Stimulated activated memory B cell treated with anti-CD40 and anti-IgM and Interleukin-4, amounts not matched to agents 10 μg/mL and 1 μg/mL and 100 μg/mL, for 72 hours (primary cell): ENCODE results near the gene LMBRD2.
"Not testable (repeated sequence)": the region's sequence is repeated elsewhere in the genome, so short reads cannot be mapped to it uniquely, and the experiment has no call there.

Experiments
- ATAC-seq: fragments of 150-1000 bp; cut with Tn5 transposase; 2 replicates; pipeline ENCODE4 v1.10.0; 2021
- H3K27ac Mint-ChIP-seq: one replicate; pipeline ENCODE4 v1.8.0; 2022; ENCODE audit warnings: mild to moderate bottlenecking, mixed read lengths
- H3K27me3 Mint-ChIP-seq: one replicate; pipeline ENCODE4 v1.8.0; 2022; ENCODE audit warnings: mixed read lengths
- H3K36me3 Mint-ChIP-seq: one replicate; pipeline ENCODE4 v1.8.0; 2022; ENCODE audit warnings: mixed read lengths
- H3K4me1 Mint-ChIP-seq: one replicate; pipeline ENCODE4 v1.8.0; 2022; ENCODE audit warnings: mixed read lengths
- H3K4me3 Mint-ChIP-seq: one replicate; pipeline ENCODE4 v1.8.0; 2022; ENCODE audit warnings: mild to moderate bottlenecking, moderate library complexity, mixed read lengths
- H3K9me3 Mint-ChIP-seq: one replicate; pipeline ENCODE4 v1.8.0; 2022; ENCODE audit warnings: mixed read lengths

Gene LMBRD2

DNA sequence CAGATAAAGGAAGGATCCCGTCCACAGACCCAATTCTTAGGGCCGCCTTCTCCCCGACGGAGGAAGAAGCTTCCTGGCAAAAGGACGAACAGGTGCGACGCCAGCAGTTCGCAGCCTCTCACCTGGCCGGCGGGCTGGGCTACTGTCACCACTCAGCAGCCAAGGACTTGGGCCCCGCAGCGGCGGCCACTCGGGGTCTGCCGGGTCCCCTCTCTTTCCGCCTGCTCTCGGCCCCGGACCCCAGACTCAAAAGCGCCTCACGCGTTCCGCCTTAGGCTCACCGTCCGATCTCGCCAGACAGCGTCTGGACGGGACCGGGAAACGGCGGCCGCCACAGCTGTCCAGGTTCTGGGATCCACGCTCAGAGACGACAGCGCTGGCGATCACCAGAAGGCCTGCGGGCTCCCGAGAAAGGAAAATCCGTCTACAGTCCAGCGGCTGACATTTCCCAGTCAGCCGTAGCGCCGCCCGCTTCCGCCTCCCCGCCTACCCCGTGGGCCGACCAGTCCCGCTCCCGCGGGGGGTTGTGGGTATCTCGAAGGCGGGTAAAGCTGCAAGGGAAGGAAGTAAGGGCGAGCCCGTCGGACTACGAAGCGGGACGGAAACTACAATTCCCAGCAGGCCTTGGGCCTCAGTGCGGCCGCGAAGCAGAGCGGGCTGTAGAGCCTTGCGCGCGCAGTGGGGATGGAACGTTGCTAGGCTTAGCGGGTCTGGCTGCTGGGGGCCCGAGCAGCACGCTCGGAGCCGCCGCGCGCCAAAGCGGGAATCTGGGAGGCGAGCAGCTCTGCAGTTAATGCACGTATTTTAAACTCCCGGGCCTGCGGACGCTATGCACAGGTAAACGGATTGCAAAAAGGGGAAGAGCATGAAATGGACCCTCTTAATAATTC is at the start of gene LMBRD2, which contains the start of gene SKP2:
Gene LMBRD2 (minus strand): TSS at position 454 of the 890 bp plus-strand sequence. CDS start 8,538 bp downstream, outside the sequence.
Gene SKP2 (plus strand): TSS at position 678 of the 890 bp plus-strand sequence. CDS start 152 bp downstream, at position 830.
- peak; percentile 100 for ATAC-seq
- Mint-ChIP-seq H3K27ac (peak within 1 kb of the TSS; percentile 87), H3K4me3 (peak within 1 kb of the TSS; percentile 95), H3K4me1 (peaks cover 46% of the 10 kb centered on the region), H3K27me3 (no peaks in the 10 kb centered on the region), H3K9me3 (no peaks in the 10 kb centered on the region), H3K36me3 (peaks cover 27% of the 10 kb centered on the region)

DNA sequence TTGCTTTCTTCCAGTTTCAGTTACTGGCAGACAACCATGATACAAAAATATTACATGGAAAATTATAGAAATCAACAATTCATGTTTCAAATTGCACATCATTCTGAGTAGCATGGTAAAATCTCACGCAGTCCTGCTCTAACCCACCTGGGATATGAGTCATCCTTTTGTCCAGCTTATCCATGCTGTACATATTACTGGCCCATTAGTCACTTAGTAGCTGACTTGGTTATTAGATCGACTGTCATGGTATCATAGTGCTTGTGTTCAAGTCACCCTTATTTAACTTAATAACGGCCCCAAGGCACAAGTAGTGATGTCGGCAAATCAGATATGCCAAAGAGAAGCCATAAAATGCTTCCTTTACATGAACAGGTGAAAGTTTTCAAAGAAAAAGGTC is 48.8 kb upstream of the LMBRD2 start:
- Mint-ChIP-seq H3K4me1 (no peaks in the 10 kb centered on the region), H3K27ac (no peak overlapping the region), H3K9me3 (no peaks in the 10 kb centered on the region), H3K27me3 (no peaks in the 10 kb centered on the region), H3K36me3 (peaks cover 26% of the 10 kb centered on the region), H3K4me3 (no peak overlapping the region)
- ATAC-seq = no peak

DNA sequence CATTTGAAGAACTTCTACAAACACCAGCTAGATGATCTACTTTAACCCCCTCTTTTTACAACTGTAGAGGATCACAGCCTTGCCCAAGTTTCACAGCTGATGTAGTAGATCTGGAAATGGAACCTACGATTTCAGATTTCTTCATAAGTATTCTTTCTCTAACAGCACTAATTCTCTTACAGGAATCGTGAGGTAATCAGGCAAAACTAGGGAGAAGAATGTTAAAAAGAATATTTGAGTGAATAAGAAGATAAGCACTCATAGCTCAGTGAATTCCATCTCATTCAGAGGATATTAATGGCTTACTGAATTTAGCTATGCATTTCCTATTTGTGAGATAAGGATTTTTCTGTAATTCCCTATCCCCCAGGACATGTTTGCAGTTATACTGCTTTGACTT is 47.9 kb upstream of the LMBRD2 start:
- H3K4me3 Mint-ChIP-seq = no peak overlapping the region
- H3K36me3 Mint-ChIP-seq = peaks cover 26% of the 10 kb centered on the region
- H3K9me3 Mint-ChIP-seq = no peaks in the 10 kb centered on the region
- no peak overlapping the region for H3K27ac Mint-ChIP-seq
- no peak for ATAC-seq
- no peaks in the 10 kb centered on the region for H3K4me1 Mint-ChIP-seq
- H3K27me3 Mint-ChIP-seq = no peaks in the 10 kb centered on the region

DNA sequence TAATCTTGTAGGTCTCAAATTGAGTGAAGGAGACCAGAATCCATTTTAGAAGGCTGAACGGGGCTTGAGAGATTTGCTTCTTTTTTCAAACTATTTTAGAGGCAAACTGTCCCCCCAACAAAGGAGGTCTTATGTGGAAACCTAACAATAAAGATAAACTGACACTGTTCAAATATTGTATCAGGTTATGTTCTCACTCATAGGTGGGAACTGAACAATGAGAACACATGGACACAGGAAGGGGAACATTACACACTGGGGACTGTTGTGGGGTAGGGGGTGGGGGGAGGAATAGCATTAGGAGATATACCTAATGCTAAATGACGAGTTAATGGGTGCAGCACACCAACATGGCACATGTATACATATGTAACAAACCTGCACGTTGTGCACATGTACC is 47.1 kb upstream of the LMBRD2 start:
- H3K27me3 Mint-ChIP-seq, H3K4me3 Mint-ChIP-seq, H3K27ac Mint-ChIP-seq, ATAC-seq, H3K9me3 Mint-ChIP-seq, H3K4me1 Mint-ChIP-seq: not testable (repeated sequence)
- peaks cover 26% of the 10 kb centered on the region for H3K36me3 Mint-ChIP-seq

DNA sequence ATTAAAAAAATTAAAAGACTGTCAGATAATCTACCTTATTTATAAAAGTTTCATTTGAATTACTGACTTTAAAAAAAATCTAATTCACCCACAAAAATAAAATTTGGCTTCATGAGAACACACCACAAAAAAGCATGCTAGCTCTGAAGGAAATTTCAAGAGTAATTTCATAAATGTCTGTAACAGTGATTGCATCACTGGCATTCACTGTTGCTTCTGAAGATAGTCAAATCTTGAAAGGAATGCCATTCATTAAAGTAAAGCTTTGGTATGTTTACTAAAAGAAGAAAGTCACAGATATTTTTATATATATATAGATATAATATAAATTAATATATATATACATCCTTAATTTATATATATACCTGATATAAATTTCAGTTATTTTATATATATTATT is 46.6 kb upstream of the LMBRD2 start:
- Mint-ChIP-seq H3K4me1 (no peaks in the 10 kb centered on the region), H3K36me3 (peaks cover 26% of the 10 kb centered on the region), H3K4me3 (no peak overlapping the region), H3K9me3 (no peaks in the 10 kb centered on the region), H3K27me3 (no peaks in the 10 kb centered on the region), H3K27ac (no peak overlapping the region)
- ATAC-seq = no peak

DNA sequence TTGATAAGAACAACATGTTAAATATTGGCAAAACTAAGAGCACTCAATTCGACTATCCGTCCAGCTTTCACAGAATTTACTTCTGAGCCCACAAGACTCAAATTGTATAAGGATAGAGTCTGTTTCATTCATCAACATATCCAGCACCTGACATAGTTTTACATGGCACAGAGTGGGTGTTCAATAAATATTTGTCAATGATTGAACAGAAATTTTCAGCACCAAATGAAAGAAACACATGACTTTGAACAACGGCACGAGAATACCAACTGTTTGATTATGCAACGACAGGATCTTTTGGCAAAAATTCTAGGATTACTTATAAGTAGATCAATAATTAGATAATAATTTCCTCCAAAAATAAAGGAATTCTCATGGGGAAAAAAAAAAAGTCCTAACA is 42.1 kb upstream of the LMBRD2 start:
- peaks cover 63% of the 10 kb centered on the region for H3K36me3 Mint-ChIP-seq
- H3K4me3 Mint-ChIP-seq = no peak overlapping the region
- no peak overlapping the region for H3K27ac Mint-ChIP-seq

DNA sequence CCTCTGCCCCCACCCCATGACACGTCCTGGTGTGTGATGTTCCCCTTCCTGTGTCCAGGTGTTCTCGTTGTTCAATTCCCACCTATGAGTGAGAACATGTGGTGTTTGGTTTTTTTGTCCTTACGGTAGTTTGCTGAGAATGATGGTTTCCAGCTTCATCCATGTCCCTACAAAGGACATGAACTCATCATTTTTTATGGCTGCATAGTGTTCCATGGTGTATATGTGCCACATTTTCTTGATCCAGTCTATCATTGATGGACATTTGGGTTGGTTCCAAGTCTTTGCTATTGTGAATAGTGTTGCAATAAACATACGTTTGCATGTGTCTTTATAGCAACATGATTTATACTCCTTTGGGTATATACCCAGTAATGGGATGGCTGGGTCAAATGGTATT is 32.7 kb upstream of the LMBRD2 start:
- not testable (repeated sequence) for H3K27me3 Mint-ChIP-seq, H3K4me1 Mint-ChIP-seq, H3K27ac Mint-ChIP-seq, ATAC-seq, H3K4me3 Mint-ChIP-seq
- H3K9me3 Mint-ChIP-seq = peaks cover 12% of the 10 kb centered on the region
- peaks cover 69% of the 10 kb centered on the region for H3K36me3 Mint-ChIP-seq

More for the DNA sequence above, 42.1 kb upstream of the LMBRD2 start:
- no peaks in the 10 kb centered on the region for H3K4me1 Mint-ChIP-seq
- ATAC-seq = no peak
- H3K27me3 Mint-ChIP-seq = no peaks in the 10 kb centered on the region
- H3K9me3 Mint-ChIP-seq = peaks cover 4% of the 10 kb centered on the region

DNA sequence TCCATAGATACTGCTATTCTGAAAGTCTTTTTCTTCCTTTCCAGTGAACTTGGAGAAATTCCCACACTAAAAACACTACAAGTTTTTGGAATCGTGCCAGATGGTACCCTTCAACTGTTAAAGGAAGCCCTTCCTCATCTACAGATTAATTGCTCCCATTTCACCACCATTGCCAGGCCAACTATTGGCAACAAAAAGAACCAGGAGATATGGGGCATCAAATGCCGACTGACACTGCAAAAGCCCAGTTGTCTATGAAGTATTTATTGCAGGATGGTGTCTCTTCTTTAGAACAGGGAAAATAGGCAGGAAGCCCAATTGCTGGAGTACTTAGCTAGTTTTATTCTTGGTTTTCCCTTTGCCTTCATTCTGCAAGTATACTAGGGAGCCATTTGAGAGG is 30.1 kb upstream of the LMBRD2 start:
- no peaks in the 10 kb centered on the region for H3K27me3 Mint-ChIP-seq
- peaks cover 59% of the 10 kb centered on the region for H3K36me3 Mint-ChIP-seq
- H3K4me3 Mint-ChIP-seq = no peak overlapping the region
- no peaks in the 10 kb centered on the region for H3K9me3 Mint-ChIP-seq
- H3K27ac Mint-ChIP-seq = no peak overlapping the region
- no peak for ATAC-seq
- peaks cover 9% of the 10 kb centered on the region for H3K4me1 Mint-ChIP-seq

DNA sequence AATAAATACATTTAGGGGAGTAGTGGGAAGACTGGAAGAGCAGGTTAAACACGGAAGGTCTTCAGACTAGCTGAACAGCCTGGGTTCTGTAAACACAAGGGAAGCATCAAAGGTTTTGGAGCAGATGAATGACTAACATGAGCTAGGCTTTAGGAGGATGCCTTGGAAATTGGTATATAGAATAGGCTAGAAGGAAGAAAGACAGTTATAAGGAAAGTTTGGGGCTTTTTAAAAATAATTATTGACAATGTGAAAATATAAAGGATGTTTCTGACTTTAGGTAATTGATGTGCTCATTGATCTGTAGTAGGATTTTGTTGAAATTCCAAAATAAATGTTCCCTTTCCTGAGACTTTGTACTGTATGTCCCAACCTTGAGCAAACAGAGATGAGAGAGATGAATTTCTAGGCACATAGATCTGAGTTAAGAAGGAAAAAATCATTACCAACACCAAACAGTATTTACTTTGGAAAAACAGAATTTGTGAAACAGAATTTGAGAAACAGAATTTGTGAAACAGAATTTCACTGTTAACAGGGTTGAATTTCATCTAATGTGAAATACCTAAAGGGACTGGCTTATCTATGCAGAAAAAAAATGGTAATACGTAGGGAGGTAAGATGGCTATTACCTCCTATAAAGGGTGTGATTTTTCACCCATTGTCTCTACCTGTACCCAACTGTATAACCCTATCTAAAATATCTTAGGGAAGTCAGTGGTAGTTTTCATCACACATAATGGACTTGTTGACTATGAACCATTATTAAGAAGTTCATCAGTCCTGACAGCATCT is 29.1 kb upstream of the LMBRD2 start:
- no peaks in the 10 kb centered on the region for H3K9me3 Mint-ChIP-seq
- H3K36me3 Mint-ChIP-seq = peaks cover 54% of the 10 kb centered on the region
- ATAC-seq = no peak
- H3K4me3 Mint-ChIP-seq = no peak overlapping the region
- peaks cover 10% of the 10 kb centered on the region for H3K4me1 Mint-ChIP-seq
- H3K27ac Mint-ChIP-seq = no peak overlapping the region
- H3K27me3 Mint-ChIP-seq = no peaks in the 10 kb centered on the region

DNA sequence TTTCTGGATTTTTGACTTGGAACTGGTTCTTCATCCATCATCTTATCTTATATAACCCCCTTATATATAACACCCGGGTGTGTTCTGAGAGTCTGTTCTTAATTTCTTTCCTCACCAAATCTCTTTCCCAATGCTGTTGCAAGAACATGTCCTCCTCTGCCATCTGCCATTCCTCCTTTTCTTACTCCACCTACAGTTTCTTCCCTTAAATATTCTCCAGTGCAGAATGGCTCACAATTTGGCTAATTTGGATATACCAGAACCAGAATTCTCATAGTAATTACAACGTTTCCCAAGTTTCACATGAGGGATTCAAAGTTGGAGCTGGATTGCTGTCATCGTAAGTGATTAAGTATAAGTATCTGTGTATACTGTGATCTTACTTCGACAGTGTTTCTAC is 28.3 kb upstream of the LMBRD2 start:
- peaks cover 54% of the 10 kb centered on the region for H3K36me3 Mint-ChIP-seq
- no peak overlapping the region for H3K27ac Mint-ChIP-seq
- no peak for ATAC-seq
- H3K4me3 Mint-ChIP-seq = no peak overlapping the region
- no peaks in the 10 kb centered on the region for H3K9me3 Mint-ChIP-seq
- no peaks in the 10 kb centered on the region for H3K27me3 Mint-ChIP-seq
- H3K4me1 Mint-ChIP-seq = peaks cover 10% of the 10 kb centered on the region

DNA sequence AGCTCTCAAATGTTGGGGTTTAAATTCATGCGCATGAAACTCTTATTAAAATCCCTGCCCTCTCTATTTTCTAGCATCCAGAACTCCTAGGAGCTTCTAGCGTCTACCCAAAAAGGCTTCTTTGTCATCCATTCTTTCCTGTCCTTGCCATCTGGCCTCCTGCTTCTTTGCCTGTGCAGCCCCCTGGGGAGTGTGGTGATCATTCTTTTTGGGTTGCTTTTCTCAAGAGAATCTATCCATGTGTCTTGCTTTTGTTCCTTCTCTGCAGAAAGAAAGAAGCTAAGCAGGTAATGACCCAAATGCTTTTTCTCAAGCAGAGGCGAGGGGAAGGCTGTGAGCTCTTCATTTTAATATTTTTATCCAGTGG is 26.8 kb upstream of the LMBRD2 start:
- Mint-ChIP-seq H3K4me3 (no peak overlapping the region), H3K36me3 (peaks cover 58% of the 10 kb centered on the region), H3K27me3 (no peaks in the 10 kb centered on the region), H3K9me3 (no peaks in the 10 kb centered on the region), H3K27ac (no peak overlapping the region), H3K4me1 (peaks cover 10% of the 10 kb centered on the region)
- no peak for ATAC-seq

DNA sequence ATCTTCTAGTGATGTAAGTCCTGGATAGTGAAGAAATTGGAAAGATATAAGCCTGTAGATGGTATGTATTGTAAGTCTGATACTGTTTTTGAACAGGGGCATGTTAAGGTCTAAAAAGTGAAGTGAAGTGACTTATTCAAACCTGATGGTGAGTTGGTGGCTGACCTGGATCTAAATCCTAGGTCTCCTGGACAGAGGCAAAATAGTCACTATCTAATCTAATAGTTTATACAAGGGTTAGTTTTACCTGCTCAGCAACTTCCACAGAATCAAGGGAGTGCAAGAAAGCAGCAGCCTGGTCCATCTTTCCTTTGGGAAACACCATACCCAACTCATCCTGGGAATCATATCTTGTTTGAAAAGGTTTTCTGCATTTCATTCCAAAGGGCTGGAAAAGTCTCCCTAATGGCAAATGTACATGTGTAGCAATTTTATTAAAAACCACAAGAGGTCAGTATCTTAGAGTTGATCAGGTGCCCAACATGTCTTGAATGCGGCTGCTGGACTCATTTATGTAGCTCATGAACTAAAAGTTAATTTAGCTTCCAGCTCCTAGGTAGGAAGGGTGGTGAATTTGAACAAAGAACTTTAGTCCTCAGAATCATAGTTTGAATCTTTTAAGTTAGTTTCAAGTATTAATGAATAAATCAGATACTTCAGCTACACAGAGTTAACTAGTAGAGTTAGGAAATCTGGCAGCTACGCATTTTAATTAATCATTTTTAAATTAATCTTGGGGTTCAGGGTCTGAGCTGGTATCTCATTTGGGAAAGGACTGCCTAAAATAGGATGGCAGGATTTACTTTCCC is 26.2 kb upstream of the LMBRD2 start:
- Mint-ChIP-seq H3K9me3 (no peaks in the 10 kb centered on the region), H3K4me3 (no peak overlapping the region), H3K27ac (no peak overlapping the region), H3K4me1 (peaks cover 10% of the 10 kb centered on the region), H3K36me3 (peaks cover 61% of the 10 kb centered on the region), H3K27me3 (no peaks in the 10 kb centered on the region)
- no peak for ATAC-seq

DNA sequence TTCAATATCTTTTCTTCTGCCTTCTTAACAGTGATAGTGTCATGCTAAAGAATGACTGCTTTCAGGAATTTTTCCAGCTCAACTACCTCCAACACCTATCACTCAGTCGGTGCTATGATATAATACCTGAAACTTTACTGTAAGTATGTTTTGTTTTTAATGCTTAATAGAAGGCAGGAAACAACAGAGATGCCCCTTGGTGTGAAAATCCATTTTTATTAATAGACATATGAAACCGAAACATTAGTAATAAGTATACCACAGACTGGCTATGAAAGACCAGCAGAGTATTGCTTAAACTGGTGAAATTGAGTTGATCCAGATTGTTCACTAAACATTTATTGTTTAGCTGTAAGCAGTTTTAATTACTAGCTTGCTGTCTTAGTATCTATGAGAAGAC is 25.5 kb upstream of the LMBRD2 start:
- H3K4me3 Mint-ChIP-seq = no peak overlapping the region
- no peak for ATAC-seq
- peaks cover 10% of the 10 kb centered on the region for H3K4me1 Mint-ChIP-seq
- no peak overlapping the region for H3K27ac Mint-ChIP-seq
- peaks cover 63% of the 10 kb centered on the region for H3K36me3 Mint-ChIP-seq
- H3K27me3 Mint-ChIP-seq = no peaks in the 10 kb centered on the region
- no peaks in the 10 kb centered on the region for H3K9me3 Mint-ChIP-seq

DNA sequence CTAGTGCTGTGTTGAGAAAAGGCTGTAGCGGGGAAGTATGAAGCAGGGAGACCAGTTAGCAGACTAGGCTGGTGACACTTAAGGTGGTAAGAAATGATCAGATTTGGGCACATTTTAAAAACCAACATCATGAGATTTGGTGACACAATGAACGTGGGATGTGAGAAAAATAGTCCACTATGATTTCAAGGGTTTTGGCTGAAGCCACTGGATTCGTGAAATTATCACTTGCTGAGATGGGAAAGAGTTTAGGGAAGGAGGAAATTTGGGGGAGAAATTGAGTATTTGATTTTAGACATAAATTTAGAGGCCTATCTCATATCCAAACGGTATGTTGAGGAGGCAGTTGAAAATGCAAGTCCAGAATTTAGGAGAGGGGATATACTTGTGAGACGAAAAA is 23.4 kb upstream of the LMBRD2 start:
- Mint-ChIP-seq H3K27ac (no peak overlapping the region), H3K27me3 (no peaks in the 10 kb centered on the region), H3K4me1 (peaks cover 10% of the 10 kb centered on the region), H3K4me3 (no peak overlapping the region), H3K9me3 (no peaks in the 10 kb centered on the region), H3K36me3 (peaks cover 69% of the 10 kb centered on the region)
- ATAC-seq = no peak

DNA sequence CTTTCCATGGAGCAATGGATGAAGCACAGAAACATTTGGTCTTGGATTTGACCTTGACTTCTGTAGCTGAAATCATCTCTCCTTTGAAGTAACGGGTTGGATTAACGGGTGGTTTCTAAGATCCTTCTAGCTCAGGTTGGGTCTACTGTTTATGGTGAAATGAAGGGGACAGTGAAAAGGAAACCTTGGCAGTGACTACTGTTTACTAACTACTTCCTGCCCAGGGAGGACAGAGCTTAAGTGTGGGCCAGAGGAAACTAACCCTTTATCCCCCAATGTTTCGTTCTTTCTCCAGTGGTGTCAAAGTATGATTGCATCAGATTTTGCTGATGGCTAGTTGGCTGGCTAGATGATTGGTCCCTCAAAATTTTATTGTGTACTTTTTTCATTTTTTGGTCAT is 22.4 kb upstream of the LMBRD2 start:
- Mint-ChIP-seq H3K4me3 (no peak overlapping the region), H3K4me1 (peaks cover 10% of the 10 kb centered on the region), H3K36me3 (peaks cover 67% of the 10 kb centered on the region), H3K27ac (no peak overlapping the region), H3K27me3 (no peaks in the 10 kb centered on the region), H3K9me3 (no peaks in the 10 kb centered on the region)
- ATAC-seq = no peak
